Fibroblast of mammary gland (primary cell): Measurements from ENCODE around the gene IZUMO2.

Experiments
- DNase-seq: peaks from one replicate; pipeline ENCODE4 v3.0.0-alpha.2; 2010; ENCODE audit warnings: low read depth
- H3K4me3 ChIP-seq: 2 replicates; pipeline ENCODE4 v1.5.1; 2011; ENCODE audit warnings: low read depth, mild to moderate bottlenecking, low read length, moderate library complexity; ENCODE audit not compliant: control insufficient read depth
- CTCF ChIP-seq: conservative IDR thresholded peaks from 2 replicates; pipeline ENCODE4 v1.5.1; 2011; ENCODE audit warnings: low read depth, low read length, inconsistent platforms; ENCODE audit not compliant: control insufficient read depth, insufficient read depth

IZUMO2 gene

GRCh38 chr19:50198431-50199258 lies 35.6 kb upstream of the IZUMO2 start:
- no peak for DNase-seq
- no peak overlapping the region for H3K4me3 ChIP-seq
- TF ChIP-seq CTCF, result no peak

GRCh38 chr19:50197348-50197747 lies 34.3 kb upstream of the IZUMO2 start:
- no peak overlapping the region for H3K4me3 ChIP-seq
- no peak for DNase-seq
- no peak for TF ChIP-seq CTCF

GRCh38 chr19:50196322-50196932 lies 33.3 kb upstream of the IZUMO2 start:
- DNase-seq, result no peak
- TF ChIP-seq CTCF, result no peak
- H3K4me3 ChIP-seq, result no peak overlapping the region

- TF ChIP-seq CTCF, result no peak
- no peak overlapping the region for H3K4me3 ChIP-seq
- no peak for DNase-seq
Observed at GRCh38 chr19:50195224-50195623, 32.1 kb upstream of the IZUMO2 start.

- no peak overlapping the region for H3K4me3 ChIP-seq
- DNase-seq, result no peak
- TF ChIP-seq CTCF, result no peak
Observed at GRCh38 chr19:50192463-50193211, 29.6 kb upstream of the IZUMO2 start.

GRCh38 chr19:50191216-50191615 lies 28.1 kb upstream of the IZUMO2 start:
- H3K4me3 ChIP-seq, result no peak overlapping the region
- TF ChIP-seq CTCF, result no peak
- DNase-seq, result no peak
